Liver (tissue), 9 donors: ENCODE results near the gene HEPN1. TPM values are rescaled to one million over a fixed set of nuclear protein-coding genes. Genes with fewer than 3 reads are reported as not detected.

ENCODE experiments used
- DNase-seq: peaks from one replicate; pipeline ENCODE4 v3.0.0-alpha.2; 2017; ENCODE audit warnings: low spot score
- H3K27ac ChIP-seq, 2 donors: one replicate each; pipeline ENCODE4 v1.7.0; 2013; ENCODE audit warnings: inconsistent platforms in 2 of 2, low read length in 2 of 2, control low read depth in 1 of 2, low read depth in 1 of 2, mild to moderate bottlenecking in 1 of 2
- H3K27me3 ChIP-seq, 4 donors: one replicate each; pipeline versions ENCODE4 v1.6.1 to v1.7.0; 2013; ENCODE audit warnings: low read length in 3 of 4, inconsistent platforms in 1 of 4, mild to moderate bottlenecking in 1 of 4, moderate library complexity in 1 of 4; ENCODE audit not compliant: control insufficient read depth in 4 of 4, insufficient read depth in 4 of 4
- H3K36me3 ChIP-seq, 4 donors: one replicate each; pipeline versions ENCODE4 v1.6.1 to v1.7.0; 2013; ENCODE audit warnings: low read length in 3 of 4, mild to moderate bottlenecking in 3 of 4, low read depth in 1 of 4, moderate library complexity in 1 of 4; ENCODE audit not compliant: control insufficient read depth in 4 of 4, insufficient read depth in 3 of 4
- H3K4me1 ChIP-seq, 4 donors: one replicate each; pipeline versions ENCODE4 v1.6.1 to v1.7.0; 2013; ENCODE audit warnings: low read length in 3 of 4, mild to moderate bottlenecking in 3 of 4, moderate library complexity in 1 of 4; ENCODE audit not compliant: control insufficient read depth in 4 of 4, insufficient read depth in 4 of 4
- H3K4me3 ChIP-seq, 3 donors: one replicate each; pipeline versions ENCODE4 v1.6.1 to v1.7.0; 2013; ENCODE audit warnings: low read length in 3 of 3, control low read depth in 1 of 3, low read depth in 1 of 3, mild to moderate bottlenecking in 1 of 3
- H3K9ac ChIP-seq, 2 donors: one replicate each; pipeline ENCODE4 v1.7.0; 2013; ENCODE audit warnings: low read length in 2 of 2, mild to moderate bottlenecking in 2 of 2, moderate library complexity in 2 of 2, control low read depth in 1 of 2, low read depth in 1 of 2
- H3K9me3 ChIP-seq, 4 donors: one replicate each; pipeline versions ENCODE4 v1.6.1 to v1.7.0; 2013; ENCODE audit warnings: low read length in 3 of 4; ENCODE audit not compliant: control insufficient read depth in 4 of 4
- ATF3 ChIP-seq: IDR thresholded peaks from 2 replicates; pipeline ENCODE4 v1.6.1; 2016; ENCODE audit warnings: antibody characterized with exemption
- CTCF ChIP-seq: fragments of 150-350 bp; IDR thresholded peaks from 2 replicates; pipeline ENCODE4 v1.5.1; 2017; ENCODE audit warnings: improper control_type of control experiment, low read depth, low read length; ENCODE audit not compliant: missing input control
- FOXA1 ChIP-seq: IDR thresholded peaks from 2 replicates; pipeline ENCODE4 v1.6.1; 2016; ENCODE audit warnings: antibody characterized with exemption
- FOXA2 ChIP-seq: IDR thresholded peaks from 2 replicates; pipeline ENCODE4 v1.6.1; 2016; ENCODE audit warnings: antibody characterized with exemption
- GABPA ChIP-seq, 2 donors: IDR thresholded peaks in 1 of 2; conservative IDR thresholded peaks in 1 of 2; 2 replicates each; pipeline ENCODE4 v1.6.1; 2016; ENCODE audit warnings: antibody characterized with exemption in 2 of 2, mild to moderate bottlenecking in 1 of 2, moderate library complexity in 1 of 2
- HNF4A ChIP-seq, 2 donors: conservative IDR thresholded peaks; 2 replicates each; pipeline ENCODE4 v1.6.1; 2016; ENCODE audit warnings: antibody characterized with exemption in 2 of 2, mild to moderate bottlenecking in 2 of 2
- HNF4G ChIP-seq: IDR thresholded peaks from 2 replicates; pipeline ENCODE4 v1.6.1; 2016; ENCODE audit warnings: antibody characterized with exemption
- JUND ChIP-seq, 2 donors: IDR thresholded peaks; 2 replicates each; pipeline ENCODE4 v1.6.1; 2016; ENCODE audit warnings: antibody characterized with exemption in 2 of 2
- NR2F2 ChIP-seq: IDR thresholded peaks from 2 replicates; pipeline ENCODE4 v1.6.1; 2016; ENCODE audit warnings: antibody characterized with exemption
- REST ChIP-seq: IDR thresholded peaks from 2 replicates; pipeline ENCODE4 v1.6.1; 2016; ENCODE audit warnings: antibody characterized with exemption, mild to moderate bottlenecking
- RXRA ChIP-seq, 2 donors: IDR thresholded peaks; 2 replicates each; pipeline ENCODE4 v1.6.1; 2017 to 2018; ENCODE audit warnings: antibody characterized with exemption in 2 of 2, mild to moderate bottlenecking in 1 of 2
- SP1 ChIP-seq: IDR thresholded peaks from 2 replicates; pipeline ENCODE4 v1.6.1; 2018; ENCODE audit warnings: antibody characterized with exemption, mild to moderate bottlenecking
- YY1 ChIP-seq: IDR thresholded peaks from 2 replicates; pipeline ENCODE4 v1.6.1; 2016; ENCODE audit warnings: antibody characterized with exemption, mild to moderate bottlenecking
- ZBTB33 ChIP-seq: IDR thresholded peaks from 2 replicates; pipeline ENCODE4 v1.6.1; 2016; ENCODE audit warnings: antibody characterized with exemption
- WGBS: extraction: QIAGEN DNeasy Blood & Tissue Kit; methylation state at CpG from one replicate; pipeline ENCODE4 v1.1.7; 2013; 5-methylcytosine and 5-hydroxymethylcytosine counted together
- polyA plus RNA-seq, 2 donors: library from polyadenylated mRNA; stranded (reverse) in 1 of 2; unstranded in 1 of 2; fragments of 200-250 nt in 1 of 2; fragments of >200 nt in 1 of 2; fragmentation: Nextera tagmentation in 1 of 2; extraction: Ambion mirVana in 1 of 2; gene quantifications; one replicate each; pipeline versions ENCODE4 v1.2.1 to v1.2.3, GENCODE V29; 2013 to 2015
- total RNA-seq, 2 donors: library from RNA; depleted of rRNA; stranded (reverse); fragments of >200 nt; gene quantifications; one replicate each; pipeline ENCODE4 v1.2.3, GENCODE V29; 2014
- donor health status: healthy.
- donor health status: healthy.
- donor health status: healthy.
- donor health status: healthy.
- donor health status: healthy.

The HEPN1 gene
- total and polyA plus RNA-seq, 4 donors: 0.22 to 2.6 TPM; not detected in 2

- Histone ChIP-seq H3K9me3 (no peaks in the 10 kb centered on the region), H3K27me3 (no peaks in the 10 kb centered on the region), H3K4me1 (peaks cover 4 to 14% (median 7%) of the 10 kb centered on the region in 4 donors), H3K9ac (no peak overlapping the region), H3K4me3 (no peak overlapping the region), H3K27ac (no peak overlapping the region), H3K36me3 (no peaks in the 10 kb centered on the region)
- DNase-seq: no peak
- no peak for TF ChIP-seq HNF4A (conservative IDR thresholded peaks at IDR 0.05)
- TF ChIP-seq GABPA (IDR thresholded peaks at IDR 0.05 in 1 of 2, conservative IDR thresholded peaks at IDR 0.05 in 1 of 2): no peak
- no peak for TF ChIP-seq CTCF
- no peak for TF ChIP-seq NR2F2
- no peak for TF ChIP-seq YY1
- no peak for TF ChIP-seq ZBTB33
Observed at GRCh38 chr11:124950601-124951330, 31.7 kb downstream of the HEPN1 start.

- Histone ChIP-seq H3K9ac (no peak overlapping the region), H3K27ac (no peak overlapping the region), H3K27me3 (no peaks in the 10 kb centered on the region), H3K36me3 (no peaks in the 10 kb centered on the region), H3K4me3 (no peak overlapping the region), H3K9me3 (no peaks in the 10 kb centered on the region), H3K4me1 (peaks cover 4 to 14% (median 7%) of the 10 kb centered on the region in 4 donors)
- no peak for DNase-seq
- WGBS: 68% methylated on average over 3 of the region's 3 CpGs
- TF ChIP-seq JUND (IDR thresholded peaks at IDR 0.05): no peak
- no peak for TF ChIP-seq YY1
- no peak for TF ChIP-seq NR2F2
- no peak for TF ChIP-seq ATF3
- no peak for TF ChIP-seq SP1
- TF ChIP-seq CTCF: no peak
- no peak for TF ChIP-seq HNF4A (conservative IDR thresholded peaks at IDR 0.05)
- TF ChIP-seq FOXA2: no peak
- no peak for TF ChIP-seq FOXA1
- no peak for TF ChIP-seq REST
- no peak for TF ChIP-seq GABPA (IDR thresholded peaks at IDR 0.05 in 1 of 2, conservative IDR thresholded peaks at IDR 0.05 in 1 of 2)
- TF ChIP-seq HNF4G: no peak
- TF ChIP-seq RXRA (IDR thresholded peaks at IDR 0.05): no peak
Observed at GRCh38 chr11:124951341-124951740, 32.3 kb downstream of the HEPN1 start.
